DMS153 treated with DMSO at 0.1 percent for 48 hours (cell line): ENCODE measurements around the gene NASP.

Experiments
- DNase-seq: peaks from one replicate; lab custom pipeline; 2025; ENCODE audit not compliant: unreplicated experiment; lab: John Stamatoyannopoulos, UW

Gene NASP

DNA sequence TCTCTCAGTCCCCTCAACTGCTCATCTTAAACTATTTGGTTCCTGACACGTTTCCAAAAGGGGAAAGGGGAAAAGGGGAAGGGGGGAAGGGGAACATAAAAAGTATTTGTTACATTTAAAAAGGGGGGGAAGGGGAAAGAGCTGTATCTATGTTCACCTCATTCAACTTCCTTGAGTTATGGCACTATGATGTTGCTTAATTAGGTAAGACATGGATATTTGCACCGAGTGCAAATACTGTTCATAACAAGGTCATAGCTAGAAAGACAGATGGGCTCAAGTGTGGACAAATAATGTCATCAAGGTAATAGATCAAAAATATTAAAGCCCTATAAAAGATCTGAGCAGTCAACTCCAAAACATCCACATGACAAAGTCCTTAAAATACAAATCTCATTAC, 76.5 kb downstream of the NASP start:
- DNase-seq: no peak

DNA sequence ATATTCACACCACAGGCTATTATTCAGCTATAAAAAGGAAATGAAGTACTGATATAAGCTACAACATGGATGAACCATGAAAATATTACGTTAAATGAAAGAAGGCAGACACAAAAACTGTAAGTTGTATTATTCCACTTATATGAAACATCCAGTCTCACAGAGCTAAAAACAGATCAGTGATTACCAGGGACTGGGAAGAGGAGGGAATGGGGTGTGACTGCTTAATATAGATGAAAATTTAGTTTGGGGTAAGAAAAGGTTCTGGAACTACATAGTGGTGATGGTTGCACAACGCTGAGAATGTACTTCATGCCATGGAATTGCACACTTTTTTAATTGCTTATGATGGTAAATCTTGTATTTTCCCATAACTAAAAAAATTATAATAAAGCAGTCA, 83.0 kb downstream of the NASP start:
- DNase-seq: no peak

DNA sequence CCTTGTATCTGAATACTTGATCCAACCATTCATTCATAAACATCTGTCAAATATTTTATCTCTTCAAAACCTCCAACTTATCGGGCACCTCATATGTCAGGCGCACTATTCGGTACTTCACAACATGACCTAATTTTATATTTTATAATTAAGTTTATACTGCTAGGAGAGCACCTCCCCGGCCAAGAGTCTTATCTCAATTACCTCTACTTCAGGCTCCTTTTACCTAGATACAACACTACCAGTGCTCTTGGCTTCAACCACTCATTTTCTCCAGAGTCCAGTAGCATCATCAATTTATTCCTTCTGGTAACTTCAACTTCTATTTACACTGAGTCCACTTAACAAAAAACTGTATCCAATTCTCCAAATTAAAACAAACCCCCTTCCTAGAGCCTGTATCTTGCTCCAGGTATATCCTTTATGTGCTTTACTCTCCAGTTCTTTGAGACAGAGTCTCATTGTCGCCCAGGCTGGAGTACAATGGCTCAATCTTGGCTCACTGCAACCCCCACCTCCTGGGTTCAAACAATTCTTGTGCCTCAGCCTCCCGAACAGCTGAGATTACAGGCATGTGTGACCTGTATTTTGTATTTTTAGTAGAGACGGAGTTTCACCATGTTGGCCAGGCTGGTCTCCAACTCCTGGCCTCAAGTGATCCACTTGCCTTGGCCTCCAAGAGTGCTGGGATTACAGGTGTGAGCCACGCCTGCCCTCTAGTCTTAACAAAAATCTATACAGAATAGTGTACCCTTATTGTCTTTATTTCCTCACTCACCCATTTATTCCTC, 83.7 kb downstream of the NASP start:
- no peak for DNase-seq
